ENCODE results near the gene CACNA1D. TPM values are rescaled to one million over a fixed set of nuclear protein-coding genes. Genes with fewer than 3 reads are reported as not detected.

The CACNA1D gene
- polyA plus RNA-seq, 1 experiment: 0.15 TPM

GRCh38 chr3:53677413-53677812, 183.0 kb downstream of the CACNA1D start:
- no peak overlapping the region for H3K4me3 ChIP-seq (ENCODE audit: low read depth, low read length)
- DNase-seq (ENCODE audit: low read depth): no peak
- ChIA-PET POLR2A (no interaction called here), CTCF (interaction anchor here (0.8 to 1.2 kb wide), 4 partner anchors 8 to 61 kb away, joined by 3 to 5 read pairs (median 3); no protein-coding TSS in a partner anchor)
- 0 out of 2 replicates have a peak, but pooled peaks have one; percentile 16 for TF ChIP-seq CTCF (IDR thresholded peaks at IDR 0.05; ENCODE audit: insufficient read depth, low read depth, low read length)
- H3K27me3 ChIP-seq (ENCODE audit: control insufficient read depth, insufficient read depth, low read length): no peaks in the 10 kb centered on the region
- no peaks in the 10 kb centered on the region for H3K36me3 ChIP-seq (ENCODE audit: control insufficient read depth, insufficient read depth, low read length)

GRCh38 chr3:53680028-53680427, 185.6 kb downstream of the CACNA1D start:
- TF ChIP-seq CTCF (IDR thresholded peaks at IDR 0.05; ENCODE audit: insufficient read depth, low read depth, low read length): no peak
- CTCF ChIA-PET: interaction anchor here (0.7 to 1.8 kb wide), 3 partner anchors 11 to 71 kb away, joined by 4 read pairs; no protein-coding TSS in a partner anchor
- POLR2A ChIA-PET: no interaction called here
- DNase-seq (ENCODE audit: low read depth): no peak
- H3K4me3 ChIP-seq (ENCODE audit: low read depth, low read length): no peak overlapping the region
- H3K27me3 ChIP-seq (ENCODE audit: control insufficient read depth, insufficient read depth, low read length): no peaks in the 10 kb centered on the region
- H3K36me3 ChIP-seq (ENCODE audit: control insufficient read depth, insufficient read depth, low read length): no peaks in the 10 kb centered on the region

GRCh38 chr3:53682807-53683206, 188.4 kb downstream of the CACNA1D start:
- DNase-seq (ENCODE audit: low read depth): no peak
- no peak overlapping the region for H3K4me3 ChIP-seq (ENCODE audit: low read depth, low read length)
- H3K36me3 ChIP-seq (ENCODE audit: control insufficient read depth, insufficient read depth, low read length): no peaks in the 10 kb centered on the region
- POLR2A ChIA-PET: no interaction called here
- CTCF ChIA-PET: interaction anchor here (2.7 kb wide), 1 partner anchor 13 kb away, joined by 9 read pairs; no protein-coding TSS in a partner anchor
- no peak for TF ChIP-seq CTCF (IDR thresholded peaks at IDR 0.05; ENCODE audit: insufficient read depth, low read depth, low read length)
- no peaks in the 10 kb centered on the region for H3K27me3 ChIP-seq (ENCODE audit: control insufficient read depth, insufficient read depth, low read length)

GRCh38 chr3:53688066-53688465, 193.7 kb downstream of the CACNA1D start:
- CTCF ChIA-PET: no interaction called here

GRCh38 chr3:53688989-53689388, 194.6 kb downstream of the CACNA1D start:
- no peaks in the 10 kb centered on the region for H3K36me3 ChIP-seq (ENCODE audit: control insufficient read depth, insufficient read depth, low read length)
- TF ChIP-seq CTCF (IDR thresholded peaks at IDR 0.05; ENCODE audit: insufficient read depth, low read depth, low read length): no peak
- CTCF ChIA-PET: interaction anchor here (1.5 to 1.7 kb wide), 3 partner anchors 11 to 22 kb away, joined by 4 to 5 read pairs (median 4); no protein-coding TSS in a partner anchor
- no peak overlapping the region for H3K4me3 ChIP-seq (ENCODE audit: low read depth, low read length)
- POLR2A ChIA-PET: no interaction called here
- H3K27me3 ChIP-seq (ENCODE audit: control insufficient read depth, insufficient read depth, low read length): 0 out of 2 replicates have a peak, but pooled peaks cover 1% of the 10 kb centered on the region
- no peak for DNase-seq (ENCODE audit: low read depth)

More at GRCh38 chr3:53688066-53688465, 193.7 kb downstream of the CACNA1D start:
- no peak for TF ChIP-seq CTCF (IDR thresholded peaks at IDR 0.05; ENCODE audit: insufficient read depth, low read depth, low read length)
- Histone ChIP-seq H3K27me3 (ENCODE audit: control insufficient read depth, insufficient read depth, low read length) (0 out of 2 replicates have a peak, but pooled peaks cover 1% of the 10 kb centered on the region), H3K4me3 (ENCODE audit: low read depth, low read length) (no peak overlapping the region), H3K36me3 (ENCODE audit: control insufficient read depth, insufficient read depth, low read length) (no peaks in the 10 kb centered on the region)
- POLR2A ChIA-PET: no interaction called here
- DNase-seq (ENCODE audit: low read depth): no peak
